Activated T-cell treated with anti-CD3 and anti-CD28 coated beads for 48 hours (primary cell): ENCODE measurements around the gene BAD.
"Not testable (repeated sequence)": the region's sequence is repeated elsewhere in the genome, so short reads cannot be mapped to it uniquely, and the experiment has no call there.

ENCODE experiments used
- DNase-seq: peaks from one replicate; pipeline ENCODE4 v3.0.0-alpha.2; 2020; ENCODE audit warnings: low read depth

BAD gene

DNA sequence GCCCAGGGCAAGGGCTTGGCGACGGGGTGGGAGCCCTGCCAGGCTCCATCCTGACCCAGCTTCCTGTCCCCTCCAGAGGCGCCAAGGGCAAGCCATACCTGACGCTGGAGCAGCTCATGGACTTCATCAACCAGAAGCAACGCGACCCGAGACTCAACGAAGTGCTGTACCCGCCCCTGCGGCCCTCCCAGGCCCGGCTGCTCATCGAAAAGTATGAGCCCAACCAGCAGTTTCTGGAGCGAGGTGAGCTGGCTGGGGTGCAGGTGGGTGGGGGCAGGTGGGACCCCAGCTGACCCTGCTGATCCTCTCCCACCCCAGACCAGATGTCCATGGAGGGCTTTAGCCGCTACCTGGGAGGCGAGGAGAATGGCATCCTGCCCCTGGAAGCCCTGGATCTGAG, 28.2 kb downstream of the BAD start:
- no peak for DNase-seq

DNA sequence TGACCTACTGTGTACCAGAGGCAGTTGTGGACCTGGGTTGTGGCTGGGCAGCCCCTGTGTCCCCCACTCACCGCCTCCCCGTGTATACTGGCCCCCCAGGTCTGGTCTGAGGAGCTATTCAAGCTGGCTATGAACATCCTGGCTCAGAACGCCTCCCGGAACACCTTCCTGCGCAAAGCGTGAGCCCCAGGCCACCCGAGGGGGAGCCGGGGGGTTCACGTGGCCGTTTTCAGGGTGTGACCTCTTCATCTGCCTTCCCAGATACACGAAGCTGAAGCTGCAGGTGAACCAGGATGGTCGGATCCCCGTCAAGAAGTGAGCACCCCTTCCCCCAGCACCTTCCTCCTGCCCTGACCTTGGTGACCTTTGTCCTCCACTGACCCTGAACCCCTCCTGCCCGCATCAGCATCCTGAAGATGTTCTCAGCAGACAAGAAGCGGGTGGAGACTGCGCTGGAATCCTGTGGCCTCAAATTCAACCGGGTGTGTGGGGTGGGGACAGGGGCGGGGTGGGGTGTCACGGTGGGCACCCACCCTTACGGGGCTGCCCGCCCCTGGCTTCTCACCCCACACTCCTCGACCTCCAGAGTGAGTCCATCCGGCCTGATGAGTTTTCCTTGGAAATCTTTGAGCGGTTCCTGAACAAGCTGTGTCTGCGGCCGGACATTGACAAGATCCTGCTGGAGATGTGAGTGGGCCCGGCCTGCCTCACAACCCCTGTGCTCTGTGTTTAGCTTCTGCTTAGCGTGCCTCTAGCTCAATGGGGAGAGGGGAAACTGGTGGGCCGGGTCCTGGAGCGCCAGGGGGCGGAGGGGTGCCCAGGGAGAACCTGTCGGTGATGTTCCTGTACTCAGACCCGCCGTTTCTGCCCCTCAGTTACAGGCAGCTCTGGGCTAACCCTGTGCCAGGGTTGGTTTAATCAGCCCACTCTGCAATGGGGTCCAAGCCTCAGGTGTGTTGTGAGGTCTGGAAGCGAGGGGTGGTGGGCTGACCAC, 29.0 kb downstream of the BAD start:
- DNase-seq: no peak

DNA sequence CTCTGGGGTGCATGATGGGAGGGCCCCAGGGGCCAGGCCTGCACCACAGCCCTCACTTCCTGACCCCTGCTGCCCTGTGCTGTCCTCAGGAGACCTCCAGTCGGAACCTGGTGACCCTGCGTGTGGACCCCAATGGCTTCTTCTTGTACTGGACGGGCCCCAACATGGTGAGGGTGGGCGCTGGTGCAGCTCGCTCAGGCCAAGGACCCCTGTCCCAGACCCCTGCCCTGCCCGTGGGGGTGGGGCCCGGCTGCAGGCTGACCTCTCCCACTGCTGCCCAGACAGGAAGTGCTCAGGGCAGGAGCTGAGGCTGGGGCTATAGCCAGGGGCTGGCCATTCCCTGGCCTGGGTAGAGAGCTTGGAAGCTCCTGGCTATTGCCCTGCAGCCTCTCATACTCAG, 30.1 kb downstream of the BAD start:
- DNase-seq: no peak

DNA sequence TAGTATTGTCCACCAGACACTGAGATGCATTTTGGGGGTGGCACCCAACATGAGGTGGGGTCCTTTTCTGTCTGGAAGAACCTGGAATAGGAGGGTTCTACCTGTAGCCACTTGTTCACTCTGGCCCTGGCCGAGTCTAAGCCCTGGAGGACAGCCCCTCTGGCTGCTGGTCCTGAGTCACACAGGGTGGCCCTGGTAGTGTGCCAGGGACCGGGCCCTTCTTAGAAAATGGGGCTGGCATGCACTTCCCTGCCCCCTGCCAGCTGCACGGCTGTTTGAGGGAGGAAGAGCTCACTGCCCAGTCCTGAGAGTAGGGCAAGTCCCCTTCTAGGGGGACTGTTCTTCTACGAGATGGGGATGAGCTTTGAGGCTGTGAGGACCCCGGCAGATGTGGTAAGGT, 31.0 kb downstream of the BAD start:
- no peak for DNase-seq

DNA sequence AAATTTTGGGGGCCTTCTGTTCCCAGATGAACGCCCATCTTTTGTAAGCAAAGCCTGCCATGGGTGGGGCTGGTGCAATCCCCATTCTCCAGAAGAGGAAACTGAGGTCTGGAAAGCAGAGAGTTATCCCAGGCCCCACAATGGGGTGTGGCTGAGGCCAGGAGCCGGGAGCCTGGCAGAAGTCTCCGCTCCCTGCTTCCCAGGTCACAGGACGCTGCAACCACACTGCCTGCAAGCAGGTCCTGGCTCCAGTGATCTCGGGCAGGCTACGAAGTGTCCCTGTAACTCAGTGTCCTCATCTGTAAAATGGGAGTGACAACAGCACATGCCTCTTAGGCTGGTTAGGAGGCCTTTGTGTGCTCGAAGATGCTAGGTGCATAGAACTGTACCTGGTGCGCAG, 31.4 kb downstream of the BAD start:
- no peak for DNase-seq

DNA sequence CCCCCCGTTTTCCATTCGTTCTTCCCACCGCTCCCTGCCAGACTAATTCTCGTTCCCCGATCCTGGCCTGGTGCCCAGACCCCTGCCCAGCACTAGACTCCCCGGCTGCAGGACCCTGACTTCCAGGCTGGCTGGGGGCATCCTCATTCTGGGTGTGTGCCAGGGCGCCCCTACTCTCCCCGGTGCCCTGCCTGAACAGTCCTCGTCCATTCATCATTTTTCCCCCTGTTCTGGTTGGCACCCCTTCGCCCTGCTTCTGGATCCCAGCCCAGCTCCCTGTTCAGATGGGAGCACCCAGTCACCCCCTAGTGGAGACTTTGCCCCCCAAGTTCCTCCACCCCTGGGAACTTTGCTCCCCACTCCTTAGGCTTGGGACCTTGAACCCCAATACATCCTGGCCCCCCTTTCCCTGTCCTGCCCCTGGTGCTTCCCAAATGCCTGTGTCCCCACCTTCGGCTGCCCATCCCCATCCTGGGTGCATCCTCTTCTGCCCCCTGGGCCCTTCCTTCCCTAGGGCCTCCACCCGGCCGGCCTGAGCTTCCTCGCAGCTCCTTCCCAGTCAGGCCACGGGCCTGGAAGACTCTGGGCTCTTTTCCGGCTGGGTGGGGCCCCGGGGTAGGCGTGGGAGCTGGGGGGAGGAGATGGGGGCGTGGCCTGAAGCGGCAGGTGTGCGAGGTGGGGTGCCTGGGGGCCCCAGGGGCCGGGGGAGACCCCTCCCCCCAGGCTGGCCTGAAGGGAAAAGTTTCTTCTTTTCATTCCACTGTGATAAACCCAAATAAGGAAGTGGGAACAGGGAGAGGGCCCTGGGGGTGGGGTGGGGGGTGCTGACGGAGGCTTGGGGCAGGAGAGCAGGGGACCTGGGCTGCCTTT, 32.2 kb downstream of the BAD start:
- no peak for DNase-seq

DNA sequence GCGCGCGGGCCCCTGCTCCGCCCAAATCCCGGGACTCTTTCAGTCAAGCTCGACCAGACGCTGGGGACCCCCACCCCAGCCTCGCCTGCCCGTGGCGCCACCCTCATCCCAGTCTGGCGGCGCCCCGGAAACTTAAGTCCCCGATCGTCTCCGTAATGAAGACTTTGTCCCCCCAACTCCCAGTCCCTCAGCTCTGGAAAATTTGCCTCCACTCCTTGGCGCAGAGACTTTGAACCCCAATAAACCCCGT, 32.8 kb downstream of the BAD start:
- no peak for DNase-seq

DNA sequence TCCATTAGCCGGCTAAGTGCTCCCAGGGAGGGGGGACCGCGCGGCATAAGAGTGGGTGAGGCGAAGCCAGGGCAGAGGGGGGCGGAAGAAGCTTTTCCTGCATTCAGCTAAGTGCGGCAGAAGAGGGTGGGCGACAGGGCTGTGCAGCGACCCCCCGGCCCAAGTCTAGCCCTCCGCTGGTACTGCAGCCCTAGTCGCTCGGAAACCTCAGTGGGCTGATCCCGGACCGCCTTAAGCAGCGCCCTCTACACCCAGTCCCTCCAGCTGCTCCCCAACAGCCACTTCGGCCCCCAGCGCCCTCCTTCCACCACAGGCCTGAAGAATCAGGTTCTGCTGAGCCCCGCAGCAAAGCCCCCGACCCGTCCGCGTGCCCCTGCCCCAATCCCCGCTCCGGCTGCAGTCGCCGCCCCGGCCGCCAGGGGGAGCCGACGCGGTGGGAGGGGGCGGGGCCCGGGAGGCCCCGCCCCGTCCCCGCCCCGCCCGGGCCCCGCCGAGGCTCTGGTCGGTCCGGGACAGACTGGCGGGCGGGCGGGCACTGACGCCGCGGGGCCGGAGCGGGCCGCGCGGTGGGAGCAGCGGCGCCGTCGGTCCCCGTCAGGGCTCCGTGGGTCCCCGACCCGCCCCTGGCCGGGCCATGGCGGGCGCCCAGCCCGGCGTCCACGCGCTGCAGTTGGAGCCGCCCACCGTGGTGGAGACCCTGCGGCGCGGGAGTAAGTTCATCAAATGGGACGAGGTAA, 33.3 kb downstream of the BAD start, which contains the start of gene PLCB3:
Gene PLCB3 (plus strand): TSS at position 515 of the 737 bp plus-strand sequence. CDS start 120 bp downstream, at position 635.
- DNase-seq: peak; percentile 70

DNA sequence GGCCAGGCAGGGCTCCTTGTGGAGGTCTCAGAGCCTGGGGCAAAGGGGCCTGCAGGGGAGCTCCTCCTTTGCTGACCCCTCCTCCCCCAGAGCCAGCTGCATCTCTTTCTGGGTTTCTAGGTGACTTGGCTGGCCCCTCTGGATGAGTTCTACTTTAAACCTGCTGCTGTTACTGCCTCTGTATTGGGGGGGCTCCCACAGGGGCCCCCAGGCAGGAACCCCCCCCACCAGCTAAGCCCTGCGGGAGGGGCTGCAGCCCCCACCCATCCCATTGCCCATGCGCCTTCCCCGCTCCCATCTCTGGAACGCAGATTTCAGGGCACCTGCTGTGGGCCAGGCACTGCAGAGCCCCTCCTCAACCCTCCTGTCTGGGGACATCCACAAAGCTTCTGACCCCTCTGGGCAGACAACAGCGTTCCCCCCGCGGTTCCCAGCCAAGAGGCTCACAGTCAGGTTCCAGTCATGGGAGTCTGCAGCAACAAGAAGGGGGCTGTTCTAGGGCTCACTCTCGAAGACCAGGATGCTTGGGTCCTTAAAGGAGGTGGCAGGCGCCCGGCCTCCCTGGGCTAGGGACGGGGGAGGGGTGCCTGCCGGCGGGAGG, 34.0 kb downstream of the BAD start:
- no peak for DNase-seq

DNA sequence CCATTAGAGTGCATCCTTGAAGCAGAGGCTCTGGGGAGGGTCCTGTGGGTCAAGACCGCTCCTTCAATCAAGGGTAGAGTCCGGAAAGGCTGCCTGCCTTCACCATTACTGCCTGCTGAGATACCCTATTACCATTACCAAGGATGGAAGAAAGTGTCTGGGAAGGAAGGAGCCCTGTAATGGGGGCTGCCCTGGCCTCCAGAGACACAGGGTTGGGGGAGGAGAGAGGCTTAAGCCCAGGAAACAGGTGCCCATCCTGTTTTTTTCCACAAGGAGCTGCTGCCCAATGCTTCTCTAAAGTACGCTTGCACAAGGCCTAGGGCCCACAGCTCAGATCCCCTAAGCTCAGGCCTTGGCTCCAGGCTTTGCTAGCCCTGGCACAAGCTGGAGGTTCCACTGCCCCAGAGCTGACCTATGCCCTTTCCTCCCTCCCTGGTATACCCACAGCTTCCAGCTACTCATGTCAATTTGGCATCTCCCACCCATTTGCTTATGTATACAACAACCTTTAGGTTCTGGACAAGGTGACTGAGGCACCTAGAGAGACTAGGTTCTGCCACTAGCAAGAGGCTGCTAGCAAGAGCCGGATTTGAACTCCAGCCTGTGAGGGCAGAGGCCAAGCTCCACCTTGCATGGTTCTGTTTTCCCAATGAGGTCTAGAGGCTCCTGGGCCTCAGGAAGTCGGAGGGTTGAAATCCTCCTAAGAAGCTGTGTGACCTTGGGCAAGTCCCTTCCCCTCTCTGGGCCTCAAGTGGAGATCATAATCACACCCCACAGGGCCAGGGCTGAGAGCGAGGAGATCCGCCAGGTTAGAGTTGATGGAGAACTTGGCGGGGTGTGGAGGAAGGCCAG, 34.7 kb downstream of the BAD start:
- DNase-seq: no peak

DNA sequence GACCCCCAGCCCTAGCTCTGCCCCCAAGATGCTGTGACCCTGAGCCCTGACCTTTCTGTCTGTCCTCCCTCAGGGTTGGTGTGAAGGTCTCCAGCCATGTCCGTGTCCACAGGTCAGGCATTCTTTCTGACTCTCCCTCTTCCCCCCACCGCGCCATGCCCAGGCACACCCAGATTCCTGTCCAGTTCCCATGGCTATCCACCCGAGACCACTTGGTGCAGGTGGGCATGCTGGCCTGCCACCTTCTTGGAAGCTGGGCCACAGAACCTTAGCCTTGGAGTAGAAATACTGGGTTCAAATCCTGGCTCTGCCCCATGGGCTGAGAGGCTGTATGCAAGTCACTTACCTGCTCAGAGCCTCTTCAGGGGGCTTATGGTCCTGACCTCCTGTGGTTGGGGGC, 35.4 kb downstream of the BAD start:
- no peak for DNase-seq

DNA sequence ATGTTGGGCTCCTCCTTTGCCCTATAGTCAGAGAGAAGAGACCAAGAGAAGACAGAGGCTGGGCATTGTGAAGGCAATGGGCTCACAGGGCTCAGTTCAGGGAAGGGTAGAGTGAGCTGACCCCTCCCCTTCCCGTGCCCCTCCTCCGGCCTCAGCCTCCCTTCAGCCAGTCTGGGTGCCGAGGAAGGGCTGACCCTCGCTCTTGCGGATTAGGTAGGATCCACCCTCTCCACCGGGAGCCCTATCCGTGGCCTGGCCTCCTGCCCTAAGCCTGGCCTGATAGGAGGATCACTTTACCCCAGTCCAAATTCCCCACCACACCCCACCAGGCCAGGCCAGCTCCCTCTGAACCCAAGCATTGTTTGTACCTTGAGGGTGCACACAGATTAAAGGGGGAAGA, 35.9 kb downstream of the BAD start:
- no peak for DNase-seq

DNA sequence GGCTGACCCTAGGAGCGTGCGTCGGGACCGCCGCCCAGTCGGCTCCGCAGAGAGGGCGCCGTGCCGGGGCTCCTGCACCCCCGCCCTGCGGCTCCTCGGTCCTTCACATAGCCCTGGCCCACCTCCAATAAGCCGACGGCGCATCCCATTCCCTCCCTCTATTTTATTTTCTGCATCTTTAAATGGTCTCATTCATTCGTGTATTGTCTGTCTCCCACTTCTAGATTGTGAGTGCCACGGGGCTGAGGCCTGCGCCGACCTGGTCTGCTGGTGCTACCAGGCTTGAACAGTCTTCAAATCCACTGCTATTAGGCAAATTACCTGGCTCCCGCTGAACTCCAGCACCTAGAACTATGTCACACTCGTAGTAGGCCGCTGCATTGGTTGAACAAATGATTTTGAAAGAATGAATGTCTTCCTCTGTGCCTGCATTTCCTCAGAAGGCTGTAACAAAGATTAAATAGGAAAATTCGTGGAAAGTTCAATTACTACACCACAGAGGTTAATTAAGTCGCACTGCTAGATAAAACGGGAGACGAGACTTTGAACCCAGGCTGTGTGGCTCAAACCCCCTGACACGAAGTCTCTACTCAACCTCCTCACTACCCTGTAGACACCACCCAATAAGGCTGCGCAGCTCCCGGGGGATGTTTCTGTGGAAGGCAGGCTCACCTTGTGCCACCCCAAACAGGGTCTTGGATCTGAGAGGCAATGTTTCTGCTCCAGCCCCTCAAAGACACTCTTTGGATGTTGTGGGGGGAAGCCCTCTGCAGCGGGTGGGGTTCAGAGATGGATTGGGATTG, 36.5 kb downstream of the BAD start:
- DNase-seq: no peak

DNA sequence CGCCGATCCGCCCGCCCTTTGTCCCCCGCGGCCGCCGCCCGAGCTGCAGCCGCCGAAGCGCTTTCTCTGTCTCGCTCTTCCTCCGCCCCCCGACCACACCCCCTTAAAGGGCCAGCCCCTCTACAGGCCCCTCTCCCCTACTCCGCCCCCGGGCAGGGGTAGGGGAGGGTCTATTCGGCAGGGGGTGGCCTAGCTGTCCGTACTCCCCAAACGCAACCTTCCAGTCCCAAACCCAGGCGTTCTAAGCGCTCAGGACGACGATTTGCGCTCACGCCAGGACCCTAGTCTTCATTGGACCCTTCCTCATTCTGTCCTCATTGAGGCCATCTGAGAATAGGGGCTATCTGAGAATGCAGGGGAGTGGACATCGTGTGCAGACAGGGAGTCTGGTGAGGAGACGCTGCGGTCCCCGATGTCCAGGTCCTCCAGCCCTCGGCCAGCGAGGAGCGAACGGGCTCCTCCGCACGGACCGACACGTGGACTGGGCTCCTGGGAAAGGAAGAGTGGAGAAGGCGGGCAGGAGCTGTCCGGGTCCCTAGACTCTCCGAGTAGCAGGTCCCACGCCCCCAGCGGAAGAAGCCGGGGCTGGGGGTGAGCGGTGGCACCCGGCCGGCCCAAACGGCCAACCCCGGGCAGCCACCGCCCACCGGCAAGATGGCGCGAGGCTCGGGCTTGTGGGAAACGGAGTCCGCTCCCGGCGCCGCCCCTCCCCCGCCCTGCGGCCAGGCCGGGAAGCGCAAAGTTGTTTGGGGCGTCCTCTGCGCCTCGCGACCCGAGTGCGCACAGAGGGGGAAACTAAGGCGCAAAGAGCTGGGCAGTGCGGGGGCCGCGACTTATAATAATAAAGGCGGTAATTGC, 37.4 kb downstream of the BAD start, which contains the start of gene PPP1R14B:
Gene PPP1R14B (minus strand): TSS at position 73 of the 858 bp plus-strand sequence. CDS start 270 bp downstream, outside the sequence.
- peak; percentile 82 for DNase-seq

DNA sequence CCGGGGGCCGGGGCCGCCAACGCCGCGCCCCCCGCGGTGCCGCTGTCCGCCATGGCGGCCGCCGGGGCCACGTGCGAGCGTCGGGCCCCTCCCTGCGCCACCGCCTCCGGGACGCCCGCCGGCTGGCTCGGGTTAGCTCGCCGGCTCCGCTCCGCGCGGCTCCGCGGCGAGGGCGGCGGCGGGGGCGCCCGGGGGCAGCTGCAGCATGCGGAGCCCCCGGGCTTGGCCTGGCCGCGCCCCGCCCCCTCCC, 37.9 kb downstream of the BAD start:
- not testable (repeated sequence) for DNase-seq

DNA sequence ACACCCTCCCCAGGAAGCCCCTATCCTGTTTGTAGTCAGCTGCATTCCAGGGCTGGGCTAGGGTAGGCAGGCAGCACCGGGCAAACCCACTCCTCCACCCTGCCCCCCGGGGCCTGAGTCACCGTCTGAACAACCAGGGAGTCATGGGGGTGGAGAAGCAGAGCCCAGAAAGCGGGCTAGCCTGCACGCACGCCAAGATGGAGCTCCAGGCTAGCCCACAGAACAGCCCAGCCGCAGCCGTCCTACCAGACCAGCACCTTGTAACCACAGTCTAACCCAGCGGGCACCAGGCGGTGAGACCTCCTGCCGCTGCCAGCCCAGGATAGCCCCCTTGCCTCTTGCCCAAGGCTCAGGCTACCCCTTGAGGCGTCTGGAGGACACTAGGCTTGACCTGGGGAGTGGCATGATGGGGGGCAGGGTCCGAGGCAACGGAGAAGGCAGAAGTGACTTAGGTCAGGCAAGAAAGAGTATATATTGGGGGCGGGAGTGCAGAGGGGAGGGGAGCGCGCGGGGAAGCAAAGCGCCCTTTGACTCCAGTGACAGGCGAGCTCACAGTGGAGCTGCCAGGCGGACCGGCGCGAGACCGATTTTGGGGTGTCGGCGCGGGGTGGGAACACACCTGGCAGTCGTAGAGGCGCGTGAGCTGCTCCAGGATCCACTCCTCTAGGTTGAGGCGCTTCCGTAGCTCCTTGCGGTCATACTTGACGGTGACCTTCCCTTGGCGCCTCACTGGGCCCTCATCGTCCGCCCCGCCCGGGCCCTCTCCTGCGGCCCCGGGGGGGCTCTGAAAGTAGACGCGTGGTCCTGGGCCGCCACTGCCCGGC, 38.5 kb downstream of the BAD start:
- DNase-seq: peak; percentile 76

DNA sequence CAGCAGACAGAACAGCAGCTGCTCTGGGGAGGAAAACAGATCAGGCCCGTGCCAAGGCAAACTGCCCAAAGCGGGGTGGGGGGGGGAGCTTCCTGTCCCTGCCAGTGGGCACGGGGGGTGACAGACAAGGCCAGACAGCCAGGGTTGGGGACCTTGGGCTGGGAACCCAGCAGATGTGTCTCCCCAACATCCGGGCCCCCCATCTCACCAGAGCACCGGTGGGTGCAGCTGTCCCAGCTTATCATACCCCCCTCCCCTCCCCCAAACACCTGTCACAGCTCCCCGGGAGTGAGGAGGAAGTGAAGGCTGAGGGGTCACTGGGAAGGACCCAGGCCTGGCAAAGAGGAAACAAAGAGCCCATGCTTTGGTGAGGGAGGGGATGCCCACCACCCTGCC, 39.1 kb downstream of the BAD start:
- no peak for DNase-seq

DNA sequence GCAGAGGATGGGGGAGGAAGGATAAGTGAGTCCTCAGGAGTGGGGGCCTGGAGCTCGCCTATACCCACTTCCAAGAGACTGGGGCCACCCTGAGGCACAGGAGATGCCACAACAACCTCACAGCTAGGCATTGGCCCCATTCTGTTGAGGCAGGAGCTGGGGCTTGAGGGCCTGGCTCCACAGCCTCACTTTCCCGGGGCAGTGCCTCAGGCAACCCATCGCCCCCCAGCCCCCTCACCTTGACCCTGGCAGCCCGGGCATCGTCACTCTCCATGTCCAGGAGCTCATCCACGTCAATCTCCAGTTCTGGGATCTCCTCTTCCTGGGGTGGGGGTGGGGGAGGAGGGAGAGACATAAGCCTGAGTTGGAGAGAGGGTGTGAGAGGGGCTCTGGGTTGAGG, 39.5 kb downstream of the BAD start:
- no peak for DNase-seq

DNA sequence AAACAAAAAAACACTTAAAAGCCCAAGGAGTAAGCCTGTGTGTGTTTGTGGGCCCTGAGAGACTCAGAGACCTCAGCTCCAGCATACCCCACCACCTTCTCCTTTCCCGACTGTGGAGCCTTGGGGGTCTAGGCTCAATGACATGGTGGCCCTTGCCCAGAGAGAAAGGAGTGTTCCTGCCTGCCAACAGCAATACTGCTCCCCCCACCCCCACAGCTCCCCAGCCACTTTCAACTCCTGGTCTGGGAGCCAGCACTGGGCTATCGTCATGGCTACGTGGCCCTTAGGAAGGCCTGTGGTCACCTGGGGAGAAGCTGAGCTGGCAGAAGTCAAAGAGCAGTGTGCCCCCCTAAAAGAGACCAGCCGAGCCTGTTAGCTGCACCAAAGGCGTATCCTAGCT, 40.4 kb downstream of the BAD start:
- no peak for DNase-seq
